GM23338 (cell line): ENCODE measurements around the gene ITPR2. TPM values are rescaled to one million over a fixed set of nuclear protein-coding genes. Genes with fewer than 3 reads are reported as not detected.

Source experiments
- ATAC-seq: fragments of 200-7000 bp; cut with Tn5 transposase; 3 replicates; pipeline ENCODE4 v1.9.1; 2020
- DNase-seq: peaks from one replicate; pipeline ENCODE4 v3.0.0-alpha.2; 2015; ENCODE audit warnings: low spot score
- H2AFZ ChIP-seq: fragments of 200-600 bp; sonication (generic); 2 replicates; pipeline ENCODE4 v1.8.0; 2016; ENCODE audit warnings: antibody characterized with exemption, mild to moderate bottlenecking, moderate library complexity
- H3F3A ChIP-seq: fragments of 200-600 bp; sonication (generic); replicated peaks from 2 replicates; pipeline ENCODE4 v1.8.0; 2017; ENCODE audit warnings: antibody characterized with exemption, mixed run types, low read depth
- H3K27ac ChIP-seq: fragments of 200-600 bp; sonication (generic); 2 replicates; pipeline ENCODE4 v1.6.1; 2016; ENCODE audit warnings: low read depth
- H3K27me3 ChIP-seq: fragments of 200-600 bp; sonication (generic); 2 replicates; pipeline ENCODE4 v1.8.0; 2016; ENCODE audit warnings: mild to moderate bottlenecking, mixed run types, moderate library complexity; ENCODE audit not compliant: insufficient read depth
- H3K36me3 ChIP-seq: fragments of 200-600 bp; sonication (generic); 2 replicates; pipeline ENCODE4 v1.8.0; 2016; ENCODE audit warnings: mild to moderate bottlenecking; ENCODE audit not compliant: insufficient read depth
- H3K4me1 ChIP-seq: fragments of 200-600 bp; sonication (generic); 2 replicates; pipeline ENCODE4 v1.8.0; 2016; ENCODE audit warnings: mild to moderate bottlenecking, moderate library complexity; ENCODE audit not compliant: insufficient read depth
- H3K4me2 ChIP-seq: fragments of 200-600 bp; sonication (generic); 2 replicates; pipeline ENCODE4 v1.7.1; 2017; ENCODE audit warnings: mixed run types
- H3K4me3 ChIP-seq: fragments of 200-600 bp; sonication (generic); 2 replicates; pipeline ENCODE4 v1.6.1; 2016; ENCODE audit warnings: mixed run types
- H3K79me2 ChIP-seq: fragments of 200-600 bp; sonication (generic); replicated peaks from 2 replicates; pipeline ENCODE4 v1.8.0; 2017; ENCODE audit warnings: mild to moderate bottlenecking; ENCODE audit not compliant: insufficient read depth
- H3K9me2 ChIP-seq: fragments of 200-600 bp; sonication (generic); 2 replicates; pipeline ENCODE4 v1.8.0; 2017; ENCODE audit not compliant: insufficient read depth
- H4K20me1 ChIP-seq: fragments of 200-600 bp; sonication (generic); replicated peaks from 2 replicates; pipeline ENCODE4 v1.8.0; 2017; ENCODE audit warnings: mild to moderate bottlenecking; ENCODE audit not compliant: insufficient read depth
- H3K27ac Mint-ChIP-seq: 2 replicates; pipeline ENCODE4 v1.8.0; 2020; ENCODE audit warnings: inconsistent platforms, mild to moderate bottlenecking, moderate library complexity, mixed read lengths
- H3K27me3 Mint-ChIP-seq: 3 replicates; pipeline ENCODE4 v1.8.0; 2022; ENCODE audit warnings: low read depth, mild to moderate bottlenecking, moderate library complexity, mixed read lengths, inconsistent platforms; ENCODE audit not compliant: insufficient read depth, poor library complexity
- H3K36me3 Mint-ChIP-seq: 3 replicates; pipeline ENCODE4 v1.8.0; 2021; ENCODE audit warnings: low read depth, mild to moderate bottlenecking, inconsistent platforms, moderate library complexity, mixed read lengths
- H3K4me1 Mint-ChIP-seq: 3 replicates; pipeline ENCODE4 v1.8.0; 2020; ENCODE audit warnings: mild to moderate bottlenecking, inconsistent platforms, mixed read lengths
- H3K4me3 Mint-ChIP-seq: 3 replicates; pipeline ENCODE4 v1.8.0; 2021; ENCODE audit warnings: moderate library complexity, mild to moderate bottlenecking, inconsistent platforms, mixed read lengths
- H3K9me3 Mint-ChIP-seq: 3 replicates; pipeline ENCODE4 v1.8.0; 2020; ENCODE audit warnings: moderate library complexity, mild to moderate bottlenecking, inconsistent platforms, mixed read lengths
- CREB1 ChIP-seq: fragments of 250-450 bp; sonication (Bioruptor Pico); IDR thresholded peaks from 2 replicates; pipeline ENCODE4 v1.5.0; 2020; ENCODE audit warnings: low read depth, mild to moderate bottlenecking, moderate library complexity
- EZH2 ChIP-seq: fragments of 200-600 bp; sonication (generic); IDR thresholded peaks from one replicate; pipeline ENCODE4 v1.8.0; 2017; ENCODE audit warnings: antibody characterized with exemption, mild to moderate bottlenecking, low read depth; ENCODE audit not compliant: unreplicated experiment
- EZH2phosphoT487 ChIP-seq: fragments of 200-600 bp; sonication (generic); IDR thresholded peaks from one replicate; pipeline ENCODE4 v1.8.1; 2018; ENCODE audit warnings: antibody characterized with exemption; ENCODE audit not compliant: unreplicated experiment
- JUNB ChIP-seq: IDR thresholded peaks from one replicate; pipeline ENCODE4 v1.6.1; 2016; ENCODE audit warnings: antibody characterized with exemption; ENCODE audit not compliant: unreplicated experiment
- NANOG ChIP-seq: IDR thresholded peaks from 2 replicates; pipeline ENCODE4 v1.6.1; 2016; ENCODE audit warnings: antibody characterized with exemption, borderline replicate concordance
- POLR2AphosphoS5 ChIP-seq: IDR thresholded peaks from 2 replicates; pipeline ENCODE4 v1.6.1; 2016; ENCODE audit warnings: antibody characterized with exemption, low read depth
- STAT1 ChIP-seq: IDR thresholded peaks from one replicate; pipeline ENCODE4 v1.6.1; 2016; ENCODE audit warnings: antibody characterized with exemption; ENCODE audit not compliant: unreplicated experiment
- ZNF114 ChIP-seq: fragments of 250-450 bp; sonication (Bioruptor Pico); IDR thresholded peaks from 2 replicates; pipeline ENCODE4 v1.5.0; 2020; ENCODE audit warnings: mild to moderate bottlenecking, moderate library complexity
- ZNF331 ChIP-seq: fragments of 250-450 bp; sonication (Bioruptor Pico); IDR thresholded peaks from 2 replicates; pipeline ENCODE4 v1.5.0; 2020; ENCODE audit warnings: low read depth, mild to moderate bottlenecking, moderate library complexity
- polyA plus RNA-seq: library from polyadenylated mRNA; unstranded; fragments of >200 nt; fragmentation: Nextera tagmentation; extraction: Ambion mirVana; gene quantifications from 2 replicates; pipeline ENCODE4 v1.2.1, GENCODE V29; 2016
- total RNA-seq: library from RNA; depleted of rRNA; stranded (reverse); fragments of >200 nt; shearing (Covaris generic); gene quantifications from 2 replicates; pipeline ENCODE4 v1.2.3, GENCODE V29; 2014
- TF ChIP-seq, protein P1 (sequence below): fragments of 250-450 bp; sonication (Bioruptor Pico); IDR thresholded peaks from 2 replicates; pipeline ENCODE4 v1.5.0; 2020; ENCODE audit warnings: mild to moderate bottlenecking, moderate library complexity
- TF ChIP-seq, protein P2 (sequence below), 2 experiments: fragments of 200-600 bp in 1 of 2; sonication (generic) in 1 of 2; conservative IDR thresholded peaks; 2 replicates each; pipeline versions ENCODE4 v1.5.1 to v1.6.1; 2016 to 2017; ENCODE audit warnings: antibody characterized with exemption in 2 of 2, low read depth in 2 of 2, mild to moderate bottlenecking in 2 of 2, moderate library complexity in 1 of 2
- TF ChIP-seq, protein P3 (sequence below): IDR thresholded peaks from 2 replicates; pipeline ENCODE4 v1.6.1; 2016; ENCODE audit warnings: antibody characterized with exemption
- TF ChIP-seq, protein P4 (sequence below): IDR thresholded peaks from one replicate; pipeline ENCODE4 v1.6.1; 2018; ENCODE audit warnings: antibody characterized with exemption; ENCODE audit not compliant: unreplicated experiment

The ITPR2 gene
- total and polyA plus RNA-seq, 2 experiments from 2014 or later, result 44.5 to 65.2 TPM

DNA sequence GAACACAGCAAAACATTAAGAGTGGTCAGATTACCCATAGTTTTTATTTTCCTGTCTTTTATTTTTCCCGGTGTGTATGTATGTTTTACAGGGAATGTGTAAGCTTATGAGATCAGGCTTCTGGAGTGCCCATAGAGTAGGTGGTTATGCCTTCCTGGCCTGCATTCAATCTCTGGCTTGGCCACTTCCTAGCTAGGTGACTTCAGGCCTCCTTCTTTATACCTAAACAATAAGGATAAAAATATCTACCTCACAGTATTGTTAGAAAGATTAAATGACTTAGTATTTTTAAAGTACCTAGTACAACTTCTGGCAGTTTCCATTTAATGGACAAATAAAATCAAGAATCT is 42.4 kb downstream of the ITPR2 start:
- H3K4me2 ChIP-seq, result no peak overlapping the region
- ATAC-seq, result no peak
- no peak for DNase-seq

More for the DNA sequence above, 42.4 kb downstream of the ITPR2 start:
- Histone ChIP-seq H3K27me3 (no peaks in the 10 kb centered on the region), H2AFZ (no peak overlapping the region), H3F3A (no peaks in the 10 kb centered on the region), H3K36me3 (no peaks in the 10 kb centered on the region; the same call in none of the 2 replicates), H3K79me2 (peaks cover 22% of the 10 kb centered on the region), H3K4me3 (no peak overlapping the region), H4K20me1 (no peaks in the 10 kb centered on the region; the same call in 1 of the 2 replicates), H3K9me2 (no peaks in the 10 kb centered on the region), H3K4me1 (peaks cover 3% of the 10 kb centered on the region; the same call in 1 of the 2 replicates), H3K27ac (no peak overlapping the region)
- H3K27me3 Mint-ChIP-seq, result peaks cover 2% of the 10 kb centered on the region
- H3K27ac Mint-ChIP-seq, result no peak overlapping the region
- H3K36me3 Mint-ChIP-seq, result peaks cover 33% of the 10 kb centered on the region
- peaks cover 8% of the 10 kb centered on the region for H3K9me3 Mint-ChIP-seq
- H3K4me1 Mint-ChIP-seq, result peaks cover 10% of the 10 kb centered on the region
- TF ChIP-seq POLR2AphosphoS5 (no peak), STAT1 (no peak), EZH2phosphoT487 (no peak), JUNB (no peak), NANOG (no peak), EZH2 (no peak), ZNF331 (CRISPR knock-in tag) (no peak), ZNF114 (CRISPR knock-in tag) (no peak), CREB1 (no peak)
- TF ChIP-seq, protein P1, sequence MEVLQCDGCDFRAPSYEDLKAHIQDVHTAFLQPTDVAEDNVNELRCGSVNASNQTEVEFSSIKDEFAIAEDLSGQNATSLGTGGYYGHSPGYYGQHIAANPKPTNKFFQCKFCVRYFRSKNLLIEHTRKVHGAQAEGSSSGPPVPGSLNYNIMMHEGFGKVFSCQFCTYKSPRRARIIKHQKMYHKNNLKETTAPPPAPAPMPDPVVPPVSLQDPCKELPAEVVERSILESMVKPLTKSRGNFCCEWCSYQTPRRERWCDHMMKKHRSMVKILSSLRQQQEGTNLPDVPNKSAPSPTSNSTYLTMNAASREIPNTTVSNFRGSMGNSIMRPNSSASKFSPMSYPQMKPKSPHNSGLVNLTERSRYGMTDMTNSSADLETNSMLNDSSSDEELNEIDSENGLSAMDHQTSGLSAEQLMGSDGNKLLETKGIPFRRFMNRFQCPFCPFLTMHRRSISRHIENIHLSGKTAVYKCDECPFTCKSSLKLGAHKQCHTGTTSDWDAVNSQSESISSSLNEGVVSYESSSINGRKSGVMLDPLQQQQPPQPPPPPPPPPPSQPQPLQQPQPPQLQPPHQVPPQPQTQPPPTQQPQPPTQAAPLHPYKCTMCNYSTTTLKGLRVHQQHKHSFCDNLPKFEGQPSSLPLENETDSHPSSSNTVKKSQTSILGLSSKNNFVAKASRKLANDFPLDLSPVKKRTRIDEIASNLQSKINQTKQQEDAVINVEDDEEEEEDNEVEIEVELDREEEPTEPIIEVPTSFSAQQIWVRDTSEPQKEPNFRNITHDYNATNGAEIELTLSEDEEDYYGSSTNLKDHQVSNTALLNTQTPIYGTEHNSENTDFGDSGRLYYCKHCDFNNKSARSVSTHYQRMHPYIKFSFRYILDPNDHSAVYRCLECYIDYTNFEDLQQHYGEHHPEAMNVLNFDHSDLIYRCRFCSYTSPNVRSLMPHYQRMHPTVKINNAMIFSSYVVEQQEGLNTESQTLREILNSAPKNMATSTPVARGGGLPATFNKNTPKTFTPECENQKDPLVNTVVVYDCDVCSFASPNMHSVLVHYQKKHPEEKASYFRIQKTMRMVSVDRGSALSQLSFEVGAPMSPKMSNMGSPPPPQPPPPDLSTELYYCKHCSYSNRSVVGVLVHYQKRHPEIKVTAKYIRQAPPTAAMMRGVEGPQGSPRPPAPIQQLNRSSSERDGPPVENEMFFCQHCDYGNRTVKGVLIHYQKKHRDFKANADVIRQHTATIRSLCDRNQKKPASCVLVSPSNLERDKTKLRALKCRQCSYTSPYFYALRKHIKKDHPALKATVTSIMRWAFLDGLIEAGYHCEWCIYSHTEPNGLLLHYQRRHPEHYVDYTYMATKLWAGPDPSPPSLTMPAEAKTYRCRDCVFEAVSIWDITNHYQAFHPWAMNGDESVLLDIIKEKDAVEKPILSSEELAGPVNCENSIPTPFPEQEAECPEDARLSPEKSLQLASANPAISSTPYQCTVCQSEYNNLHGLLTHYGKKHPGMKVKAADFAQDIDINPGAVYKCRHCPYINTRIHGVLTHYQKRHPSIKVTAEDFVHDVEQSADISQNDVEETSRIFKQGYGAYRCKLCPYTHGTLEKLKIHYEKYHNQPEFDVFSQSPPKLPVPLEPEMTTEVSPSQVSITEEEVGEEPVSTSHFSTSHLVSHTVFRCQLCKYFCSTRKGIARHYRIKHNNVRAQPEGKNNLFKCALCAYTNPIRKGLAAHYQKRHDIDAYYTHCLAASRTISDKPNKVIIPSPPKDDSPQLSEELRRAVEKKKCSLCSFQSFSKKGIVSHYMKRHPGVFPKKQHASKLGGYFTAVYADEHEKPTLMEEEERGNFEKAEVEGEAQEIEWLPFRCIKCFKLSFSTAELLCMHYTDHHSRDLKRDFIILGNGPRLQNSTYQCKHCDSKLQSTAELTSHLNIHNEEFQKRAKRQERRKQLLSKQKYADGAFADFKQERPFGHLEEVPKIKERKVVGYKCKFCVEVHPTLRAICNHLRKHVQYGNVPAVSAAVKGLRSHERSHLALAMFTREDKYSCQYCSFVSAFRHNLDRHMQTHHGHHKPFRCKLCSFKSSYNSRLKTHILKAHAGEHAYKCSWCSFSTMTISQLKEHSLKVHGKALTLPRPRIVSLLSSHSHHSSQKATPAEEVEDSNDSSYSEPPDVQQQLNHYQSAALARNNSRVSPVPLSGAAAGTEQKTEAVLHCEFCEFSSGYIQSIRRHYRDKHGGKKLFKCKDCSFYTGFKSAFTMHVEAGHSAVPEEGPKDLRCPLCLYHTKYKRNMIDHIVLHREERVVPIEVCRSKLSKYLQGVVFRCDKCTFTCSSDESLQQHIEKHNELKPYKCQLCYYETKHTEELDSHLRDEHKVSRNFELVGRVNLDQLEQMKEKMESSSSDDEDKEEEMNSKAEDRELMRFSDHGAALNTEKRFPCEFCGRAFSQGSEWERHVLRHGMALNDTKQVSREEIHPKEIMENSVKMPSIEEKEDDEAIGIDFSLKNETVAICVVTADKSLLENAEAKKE (CRISPR knock-in tag), result no peak
- TF ChIP-seq, protein P2, sequence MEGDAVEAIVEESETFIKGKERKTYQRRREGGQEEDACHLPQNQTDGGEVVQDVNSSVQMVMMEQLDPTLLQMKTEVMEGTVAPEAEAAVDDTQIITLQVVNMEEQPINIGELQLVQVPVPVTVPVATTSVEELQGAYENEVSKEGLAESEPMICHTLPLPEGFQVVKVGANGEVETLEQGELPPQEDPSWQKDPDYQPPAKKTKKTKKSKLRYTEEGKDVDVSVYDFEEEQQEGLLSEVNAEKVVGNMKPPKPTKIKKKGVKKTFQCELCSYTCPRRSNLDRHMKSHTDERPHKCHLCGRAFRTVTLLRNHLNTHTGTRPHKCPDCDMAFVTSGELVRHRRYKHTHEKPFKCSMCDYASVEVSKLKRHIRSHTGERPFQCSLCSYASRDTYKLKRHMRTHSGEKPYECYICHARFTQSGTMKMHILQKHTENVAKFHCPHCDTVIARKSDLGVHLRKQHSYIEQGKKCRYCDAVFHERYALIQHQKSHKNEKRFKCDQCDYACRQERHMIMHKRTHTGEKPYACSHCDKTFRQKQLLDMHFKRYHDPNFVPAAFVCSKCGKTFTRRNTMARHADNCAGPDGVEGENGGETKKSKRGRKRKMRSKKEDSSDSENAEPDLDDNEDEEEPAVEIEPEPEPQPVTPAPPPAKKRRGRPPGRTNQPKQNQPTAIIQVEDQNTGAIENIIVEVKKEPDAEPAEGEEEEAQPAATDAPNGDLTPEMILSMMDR (conservative IDR thresholded peaks at IDR 0.05; ENCODE audit: low read depth in 2 of 2), result no peak
- TF ChIP-seq, protein P3, sequence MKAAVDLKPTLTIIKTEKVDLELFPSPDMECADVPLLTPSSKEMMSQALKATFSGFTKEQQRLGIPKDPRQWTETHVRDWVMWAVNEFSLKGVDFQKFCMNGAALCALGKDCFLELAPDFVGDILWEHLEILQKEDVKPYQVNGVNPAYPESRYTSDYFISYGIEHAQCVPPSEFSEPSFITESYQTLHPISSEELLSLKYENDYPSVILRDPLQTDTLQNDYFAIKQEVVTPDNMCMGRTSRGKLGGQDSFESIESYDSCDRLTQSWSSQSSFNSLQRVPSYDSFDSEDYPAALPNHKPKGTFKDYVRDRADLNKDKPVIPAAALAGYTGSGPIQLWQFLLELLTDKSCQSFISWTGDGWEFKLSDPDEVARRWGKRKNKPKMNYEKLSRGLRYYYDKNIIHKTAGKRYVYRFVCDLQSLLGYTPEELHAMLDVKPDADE, result no peak
- TF ChIP-seq, protein P4, sequence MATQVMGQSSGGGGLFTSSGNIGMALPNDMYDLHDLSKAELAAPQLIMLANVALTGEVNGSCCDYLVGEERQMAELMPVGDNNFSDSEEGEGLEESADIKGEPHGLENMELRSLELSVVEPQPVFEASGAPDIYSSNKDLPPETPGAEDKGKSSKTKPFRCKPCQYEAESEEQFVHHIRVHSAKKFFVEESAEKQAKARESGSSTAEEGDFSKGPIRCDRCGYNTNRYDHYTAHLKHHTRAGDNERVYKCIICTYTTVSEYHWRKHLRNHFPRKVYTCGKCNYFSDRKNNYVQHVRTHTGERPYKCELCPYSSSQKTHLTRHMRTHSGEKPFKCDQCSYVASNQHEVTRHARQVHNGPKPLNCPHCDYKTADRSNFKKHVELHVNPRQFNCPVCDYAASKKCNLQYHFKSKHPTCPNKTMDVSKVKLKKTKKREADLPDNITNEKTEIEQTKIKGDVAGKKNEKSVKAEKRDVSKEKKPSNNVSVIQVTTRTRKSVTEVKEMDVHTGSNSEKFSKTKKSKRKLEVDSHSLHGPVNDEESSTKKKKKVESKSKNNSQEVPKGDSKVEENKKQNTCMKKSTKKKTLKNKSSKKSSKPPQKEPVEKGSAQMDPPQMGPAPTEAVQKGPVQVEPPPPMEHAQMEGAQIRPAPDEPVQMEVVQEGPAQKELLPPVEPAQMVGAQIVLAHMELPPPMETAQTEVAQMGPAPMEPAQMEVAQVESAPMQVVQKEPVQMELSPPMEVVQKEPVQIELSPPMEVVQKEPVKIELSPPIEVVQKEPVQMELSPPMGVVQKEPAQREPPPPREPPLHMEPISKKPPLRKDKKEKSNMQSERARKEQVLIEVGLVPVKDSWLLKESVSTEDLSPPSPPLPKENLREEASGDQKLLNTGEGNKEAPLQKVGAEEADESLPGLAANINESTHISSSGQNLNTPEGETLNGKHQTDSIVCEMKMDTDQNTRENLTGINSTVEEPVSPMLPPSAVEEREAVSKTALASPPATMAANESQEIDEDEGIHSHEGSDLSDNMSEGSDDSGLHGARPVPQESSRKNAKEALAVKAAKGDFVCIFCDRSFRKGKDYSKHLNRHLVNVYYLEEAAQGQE, result no peak
- H3K4me3 Mint-ChIP-seq, result no peak overlapping the region
